ENCODE measurements around the gene ATP8A2. TPM values are rescaled to one million over a fixed set of nuclear protein-coding genes. Genes with fewer than 3 reads are reported as not detected.

ATP8A2 gene
- total and polyA plus RNA-seq, 9 of the 15 experiments (the other 6 are each of a cell fraction or from before 2014, with no cell fraction given): under 0.01 to 0.33 (median 0.06) TPM; not detected in 4

DNA sequence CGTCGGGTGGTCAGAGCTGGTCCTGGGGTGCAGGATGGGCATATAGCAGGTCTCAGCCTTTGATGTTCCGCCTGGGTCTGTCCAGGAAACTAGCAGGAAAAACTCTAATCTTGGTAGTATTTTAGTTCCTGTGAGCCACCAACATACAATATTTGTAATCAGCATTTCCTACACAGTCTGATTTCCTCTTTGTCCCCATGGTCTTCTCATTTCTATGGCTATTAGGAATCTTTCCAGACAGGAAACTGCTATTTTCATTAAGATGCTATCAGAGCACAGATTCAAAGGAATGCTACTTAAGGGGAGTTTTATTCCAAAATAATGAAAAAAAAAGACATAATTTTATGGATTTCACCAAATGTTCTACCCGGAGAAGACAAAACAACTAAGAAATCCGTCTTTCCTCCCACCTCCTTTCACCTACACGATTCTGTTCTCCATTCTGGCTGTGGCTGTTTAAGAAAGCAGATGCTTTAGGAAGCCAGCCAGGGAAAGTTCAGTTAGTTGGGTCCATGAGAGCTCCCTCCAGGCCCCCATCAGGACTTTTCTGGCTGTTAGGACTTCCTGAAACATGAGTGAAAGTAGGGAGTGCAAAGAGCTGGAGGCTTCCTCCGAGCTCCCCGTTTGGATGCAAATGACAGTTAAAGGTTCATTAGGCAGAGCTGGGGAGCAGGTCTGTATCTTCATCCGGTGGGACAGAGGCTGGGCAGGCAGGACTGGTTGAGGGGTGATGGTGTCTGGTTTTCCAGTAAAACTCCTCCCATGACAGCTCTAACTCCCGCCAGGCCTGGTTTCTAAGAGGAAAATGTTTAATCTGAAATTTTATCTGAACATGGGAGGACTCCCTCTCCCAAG lies 643.7 kb downstream of the ATP8A2 start (continued):
- TF ChIP-seq, protein P1, sequence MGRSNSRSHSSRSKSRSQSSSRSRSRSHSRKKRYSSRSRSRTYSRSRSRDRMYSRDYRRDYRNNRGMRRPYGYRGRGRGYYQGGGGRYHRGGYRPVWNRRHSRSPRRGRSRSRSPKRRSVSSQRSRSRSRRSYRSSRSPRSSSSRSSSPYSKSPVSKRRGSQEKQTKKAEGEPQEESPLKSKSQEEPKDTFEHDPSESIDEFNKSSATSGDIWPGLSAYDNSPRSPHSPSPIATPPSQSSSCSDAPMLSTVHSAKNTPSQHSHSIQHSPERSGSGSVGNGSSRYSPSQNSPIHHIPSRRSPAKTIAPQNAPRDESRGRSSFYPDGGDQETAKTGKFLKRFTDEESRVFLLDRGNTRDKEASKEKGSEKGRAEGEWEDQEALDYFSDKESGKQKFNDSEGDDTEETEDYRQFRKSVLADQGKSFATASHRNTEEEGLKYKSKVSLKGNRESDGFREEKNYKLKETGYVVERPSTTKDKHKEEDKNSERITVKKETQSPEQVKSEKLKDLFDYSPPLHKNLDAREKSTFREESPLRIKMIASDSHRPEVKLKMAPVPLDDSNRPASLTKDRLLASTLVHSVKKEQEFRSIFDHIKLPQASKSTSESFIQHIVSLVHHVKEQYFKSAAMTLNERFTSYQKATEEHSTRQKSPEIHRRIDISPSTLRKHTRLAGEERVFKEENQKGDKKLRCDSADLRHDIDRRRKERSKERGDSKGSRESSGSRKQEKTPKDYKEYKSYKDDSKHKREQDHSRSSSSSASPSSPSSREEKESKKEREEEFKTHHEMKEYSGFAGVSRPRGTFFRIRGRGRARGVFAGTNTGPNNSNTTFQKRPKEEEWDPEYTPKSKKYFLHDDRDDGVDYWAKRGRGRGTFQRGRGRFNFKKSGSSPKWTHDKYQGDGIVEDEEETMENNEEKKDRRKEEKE (IDR thresholded peaks at IDR 0.05; ENCODE audit: borderline replicate concordance in 1 of 2, control insufficient read depth in 1 of 2, low read depth in 2 of 2, low read length in 1 of 2): no peak
- TF ChIP-seq RAD21 (CRISPR knock-in tag; conservative IDR thresholded peaks at IDR 0.05 in 1 of 2, IDR thresholded peaks at IDR 0.05 in 1 of 2) (no peak), SIX5 (IDR thresholded peaks at IDR 0.05; ENCODE audit: borderline replicate concordance in 1 of 2, insufficient read depth in 1 of 2, low read depth in 1 of 2, low read length in 2 of 2) (no peak), MBD2 (IDR thresholded peaks at IDR 0.05; ENCODE audit: borderline replicate concordance, low read depth) (no peak), SRSF9 (IDR thresholded peaks at IDR 0.05; ENCODE audit: borderline replicate concordance, low read depth, low read length) (no peak)
- TF ChIP-seq, protein P2, sequence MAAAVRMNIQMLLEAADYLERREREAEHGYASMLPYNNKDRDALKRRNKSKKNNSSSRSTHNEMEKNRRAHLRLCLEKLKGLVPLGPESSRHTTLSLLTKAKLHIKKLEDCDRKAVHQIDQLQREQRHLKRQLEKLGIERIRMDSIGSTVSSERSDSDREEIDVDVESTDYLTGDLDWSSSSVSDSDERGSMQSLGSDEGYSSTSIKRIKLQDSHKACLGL (CRISPR knock-in tag; IDR thresholded peaks at IDR 0.05; ENCODE audit: borderline replicate concordance, poor library complexity, severe bottlenecking): no peak
- TF ChIP-seq, protein P3, sequence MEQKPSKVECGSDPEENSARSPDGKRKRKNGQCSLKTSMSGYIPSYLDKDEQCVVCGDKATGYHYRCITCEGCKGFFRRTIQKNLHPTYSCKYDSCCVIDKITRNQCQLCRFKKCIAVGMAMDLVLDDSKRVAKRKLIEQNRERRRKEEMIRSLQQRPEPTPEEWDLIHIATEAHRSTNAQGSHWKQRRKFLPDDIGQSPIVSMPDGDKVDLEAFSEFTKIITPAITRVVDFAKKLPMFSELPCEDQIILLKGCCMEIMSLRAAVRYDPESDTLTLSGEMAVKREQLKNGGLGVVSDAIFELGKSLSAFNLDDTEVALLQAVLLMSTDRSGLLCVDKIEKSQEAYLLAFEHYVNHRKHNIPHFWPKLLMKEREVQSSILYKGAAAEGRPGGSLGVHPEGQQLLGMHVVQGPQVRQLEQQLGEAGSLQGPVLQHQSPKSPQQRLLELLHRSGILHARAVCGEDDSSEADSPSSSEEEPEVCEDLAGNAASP (IDR thresholded peaks at IDR 0.05): no peak

All from K562 (cell line).